Astrocyte (in vitro differentiated cells and primary cell): ENCODE measurements around the gene CTTN. TPM values are rescaled to one million over a fixed set of nuclear protein-coding genes. Genes with fewer than 3 reads are reported as not detected.

Experiments
- DNase-seq: peaks from one replicate; pipeline ENCODE4 v3.0.0-alpha.2; 2010; ENCODE audit warnings: low read depth
- FAIRE-seq: peaks from 2 replicates; lab custom pipeline; 2011; peaks lifted over from hg19 to GRCh38; lab: Jason Lieb, UNC
- H2AFZ ChIP-seq: 2 replicates; pipeline ENCODE4 v1.6.0; 2012; ENCODE audit warnings: low read depth, low read length, inconsistent platforms
- H3K27ac ChIP-seq: 2 replicates; pipeline ENCODE4 v1.5.1; 2011; ENCODE audit warnings: low read depth, low read length, inconsistent platforms
- H3K27me3 ChIP-seq: 2 replicates; pipeline ENCODE4 v1.6.0; 2011; ENCODE audit warnings: low read length, inconsistent platforms; ENCODE audit not compliant: insufficient read depth
- H3K36me3 ChIP-seq: 2 replicates; pipeline ENCODE4 v1.5.1; 2011; ENCODE audit warnings: low read length, inconsistent platforms; ENCODE audit not compliant: insufficient read depth
- H3K4me1 ChIP-seq: 2 replicates; pipeline ENCODE4 v1.5.1; 2011; ENCODE audit warnings: low read length, inconsistent platforms; ENCODE audit not compliant: insufficient read depth
- H3K4me2 ChIP-seq: 2 replicates; pipeline ENCODE4 v1.6.0; 2012; ENCODE audit warnings: low read length, inconsistent platforms
- H3K4me3 ChIP-seq: 2 replicates; pipeline ENCODE4 v1.5.1; 2011; ENCODE audit warnings: low read depth, mild to moderate bottlenecking, low read length, inconsistent platforms; ENCODE audit not compliant: insufficient read depth
- H3K79me2 ChIP-seq: 2 replicates; pipeline ENCODE4 v1.6.0; 2012; ENCODE audit warnings: mild to moderate bottlenecking, low read length, inconsistent platforms; ENCODE audit not compliant: insufficient read depth
- H3K9ac ChIP-seq: 2 replicates; pipeline ENCODE4 v1.6.0; 2012; ENCODE audit warnings: mild to moderate bottlenecking, low read length, inconsistent platforms
- H3K9me3 ChIP-seq: 2 replicates; pipeline ENCODE4 v1.5.1; 2012; ENCODE audit warnings: low read depth, mild to moderate bottlenecking, low read length, inconsistent platforms; ENCODE audit not compliant: insufficient read depth
- H4K20me1 ChIP-seq: 2 replicates; pipeline ENCODE4 v1.6.0; 2012; ENCODE audit warnings: low read length, inconsistent platforms; ENCODE audit not compliant: insufficient read depth
- H3K27ac Mint-ChIP-seq: one replicate; pipeline ENCODE4 v1.8.0; 2021; ENCODE audit warnings: mild to moderate bottlenecking, mixed read lengths; ENCODE audit not compliant: unreplicated experiment
- H3K27me3 Mint-ChIP-seq: one replicate; pipeline ENCODE4 v1.8.0; 2021; ENCODE audit warnings: low read depth, mixed read lengths; ENCODE audit not compliant: unreplicated experiment
- H3K36me3 Mint-ChIP-seq: one replicate; pipeline ENCODE4 v1.8.0; 2021; ENCODE audit warnings: low read depth, mixed read lengths; ENCODE audit not compliant: unreplicated experiment
- H3K4me1 Mint-ChIP-seq: one replicate; pipeline ENCODE4 v1.8.0; 2021; ENCODE audit warnings: low read depth, mixed read lengths; ENCODE audit not compliant: unreplicated experiment
- H3K4me3 Mint-ChIP-seq: one replicate; pipeline ENCODE4 v1.8.0; 2021; ENCODE audit warnings: mild to moderate bottlenecking, moderate library complexity, mixed read lengths; ENCODE audit not compliant: unreplicated experiment
- H3K9me3 Mint-ChIP-seq: one replicate; pipeline ENCODE4 v1.8.0; 2021; ENCODE audit warnings: mild to moderate bottlenecking, mixed read lengths; ENCODE audit not compliant: unreplicated experiment
- CTCF ChIP-seq: IDR thresholded peaks from 2 replicates; pipeline ENCODE4 v1.5.1; 2011; ENCODE audit warnings: low read depth, mild to moderate bottlenecking, inconsistent platforms, low read length, moderate library complexity; ENCODE audit not compliant: insufficient read depth
- EZH2 ChIP-seq: IDR thresholded peaks from 2 replicates; pipeline ENCODE4 v1.6.1; 2012; ENCODE audit warnings: mild to moderate bottlenecking, low read length, inconsistent platforms; ENCODE audit not compliant: insufficient read depth
- total RNA-seq: library from RNA; stranded (reverse); gene quantifications from 2 replicates; pipeline ENCODE4 v1.2.1, GENCODE V29; 2021

The CTTN gene
- total RNA-seq, 1 donor from 2014 or later = 344 TPM

DNA sequence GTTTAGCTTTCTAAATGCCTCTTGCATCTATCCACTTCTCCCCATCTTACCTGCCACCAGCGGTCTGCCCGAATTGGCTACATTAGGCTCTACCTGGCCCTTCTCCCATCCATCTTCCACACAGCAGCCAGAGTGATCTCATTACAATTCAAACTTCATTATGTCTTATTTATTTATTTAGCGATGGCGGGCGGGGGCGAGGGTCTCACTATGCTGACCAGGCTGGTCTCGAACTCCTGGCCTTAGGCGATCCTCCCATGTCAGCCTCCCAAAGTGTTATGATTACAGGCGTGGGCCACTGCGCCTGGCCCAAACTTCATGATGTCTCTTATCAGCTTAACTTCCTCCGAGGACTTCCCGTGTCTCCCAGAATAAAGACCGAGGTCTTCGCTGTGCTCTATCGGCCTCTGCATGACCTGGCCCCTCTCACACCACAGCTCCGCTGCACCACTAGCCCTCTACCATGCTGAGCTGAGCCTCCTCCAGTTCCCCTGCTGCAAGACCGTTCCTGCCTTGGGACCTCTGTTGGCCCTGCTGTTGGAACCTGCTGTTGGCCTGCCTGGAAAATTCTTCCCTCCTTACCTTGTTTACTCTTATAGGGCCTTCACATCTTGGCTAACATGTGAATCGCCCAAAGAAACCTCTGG is 870 bp upstream of the CTTN start:
- Histone ChIP-seq H3K27me3 (no peaks in the 10 kb centered on the region), H3K4me2 (peak overlapping the region; percentile 99), H3K27ac (peak overlapping the region; percentile 89), H3K9me3 (no peaks in the 10 kb centered on the region), H3K9ac (peak overlapping the region; percentile 90), H2AFZ (peak overlapping the region; percentile 83), H3K79me2 (peaks cover 74% of the 10 kb centered on the region), H4K20me1 (peaks cover 33% of the 10 kb centered on the region), H3K4me3 (peak overlapping the region; percentile 93), H3K36me3 (peaks cover 4% of the 10 kb centered on the region), H3K4me1 (peaks cover 20% of the 10 kb centered on the region)
- H3K9me3 Mint-ChIP-seq = no peaks in the 10 kb centered on the region
- DNase-seq (peak; percentile 17), FAIRE-seq (no peak)
- peaks cover 8% of the 10 kb centered on the region for H3K36me3 Mint-ChIP-seq
- peaks cover 11% of the 10 kb centered on the region for H3K4me1 Mint-ChIP-seq
- TF ChIP-seq EZH2 (no peak), CTCF (no peak)
- no peaks in the 10 kb centered on the region for H3K27me3 Mint-ChIP-seq
- H3K27ac Mint-ChIP-seq = peak overlapping the region; percentile 56
- H3K4me3 Mint-ChIP-seq = peak overlapping the region; percentile 91

GRCh38 chr11:70398834-70399680 is 728 bp downstream of the CTTN start:
- H2AFZ ChIP-seq = no peak overlapping the region
- H3K79me2 ChIP-seq = peaks cover 84% of the 10 kb centered on the region
- H3K4me3 ChIP-seq = peak overlapping the region; percentile 93
- peak overlapping the region; percentile 99 for H3K4me2 ChIP-seq
- TF ChIP-seq EZH2 (no peak), CTCF (no peak)
- H3K36me3 ChIP-seq = peaks cover 4% of the 10 kb centered on the region
- no peak for DNase-seq
- H3K4me1 Mint-ChIP-seq = peaks cover 20% of the 10 kb centered on the region
- H3K4me1 ChIP-seq = peaks cover 24% of the 10 kb centered on the region
- peaks cover 3% of the 10 kb centered on the region for H3K36me3 Mint-ChIP-seq
- H4K20me1 ChIP-seq = peaks cover 45% of the 10 kb centered on the region
- H3K27me3 Mint-ChIP-seq = no peaks in the 10 kb centered on the region
- H3K27ac ChIP-seq = peak overlapping the region; percentile 89
- peak overlapping the region; percentile 93 for H3K27ac Mint-ChIP-seq
- H3K9me3 ChIP-seq = no peaks in the 10 kb centered on the region
- no peaks in the 10 kb centered on the region for H3K9me3 Mint-ChIP-seq
- no peak for FAIRE-seq
- no peaks in the 10 kb centered on the region for H3K27me3 ChIP-seq
- H3K4me3 Mint-ChIP-seq = peak overlapping the region; percentile 86
- H3K9ac ChIP-seq = peak overlapping the region; percentile 90
